Heart left ventricle (tissue), 16 donors: Measurements from ENCODE around the gene ARL2BP. TPM values are rescaled to one million over a fixed set of nuclear protein-coding genes. Genes with fewer than 3 reads are reported as not detected.

Experiments used
- ATAC-seq, 4 donors: fragments of 200-7000 bp; cut with Tn5 transposase; one replicate each; pipeline ENCODE4 v1.9.1; 2020 to 2022; ENCODE audit warnings: moderate library complexity in 4 of 4, mild to moderate bottlenecking in 3 of 4, moderate number of reproducible peaks in 1 of 4
- DNase-seq, 5 donors: peaks; one replicate each; pipeline ENCODE4 v3.0.0-alpha.2; 2020
- H3K27ac ChIP-seq, 12 donors: fragments of 200-600 bp; sonication (generic) in 4 of 12; one replicate each; pipeline versions ENCODE4 v1.5.0 to v1.8.0; 2016 to 2022; ENCODE audit warnings: mild to moderate bottlenecking in 2 of 12
- H3K27me3 ChIP-seq, 9 donors: fragments of 200-600 bp; sonication (generic) in 2 of 9; one replicate each; pipeline versions ENCODE4 v1.5.1 to v1.8.0; 2016 to 2022; ENCODE audit warnings: mild to moderate bottlenecking in 3 of 9
- H3K36me3 ChIP-seq, 9 donors: fragments of 200-600 bp; sonication (generic) in 2 of 9; one replicate each; pipeline versions ENCODE4 v1.5.0 to v1.8.0; 2018 to 2022; ENCODE audit warnings: mild to moderate bottlenecking in 2 of 9
- H3K4me1 ChIP-seq, 12 donors: fragments of 200-600 bp; sonication (generic) in 4 of 12; one replicate each; pipeline versions ENCODE4 v1.5.0 to v1.8.0; 2016 to 2022; ENCODE audit warnings: mild to moderate bottlenecking in 3 of 12
- H3K4me3 ChIP-seq, 12 donors: fragments of 200-600 bp; sonication (generic) in 4 of 12; one replicate each; pipeline versions ENCODE4 v1.5.0 to v1.8.0; 2017 to 2022; ENCODE audit warnings: mild to moderate bottlenecking in 9 of 12, moderate library complexity in 4 of 12
- H3K9me3 ChIP-seq, 12 donors: fragments of 200-600 bp; sonication (generic) in 4 of 12; one replicate each; pipeline versions ENCODE4 v1.5.0 to v1.8.0; 2016 to 2022; ENCODE audit warnings: mild to moderate bottlenecking in 1 of 12
- POLR2A ChIP-seq, 2 donors: fragments of 450-650 bp; IDR thresholded peaks; one replicate each; pipeline ENCODE4 v1.6.1; 2017; ENCODE audit warnings: antibody characterized with exemption in 2 of 2, mild to moderate bottlenecking in 2 of 2, moderate library complexity in 2 of 2
- WGBS, 4 donors: extraction: QIAGEN DNeasy Blood & Tissue Kit in 2 of 4; methylation state at CpG; one replicate each; pipeline versions ENCODE4 v1.1.5 to v1.1.7; 2013 to 2018; 5-methylcytosine and 5-hydroxymethylcytosine counted together
- intact Hi-C, 10 donors: fragments of 100-400 bp; cut with DNase I; formaldehyde crosslinking; loops; one replicate each; pipeline versions ENCODE4 v1.11.1 to v1.14.2; 2022
- polyA plus RNA-seq, 2 donors: library from polyadenylated mRNA; stranded (reverse); fragments of 200-250 nt; gene quantifications; one replicate each; pipeline ENCODE4 v1.2.3, GENCODE V29; 2013
- total RNA-seq, 9 donors: library from RNA; depleted of rRNA in 2 of 9; stranded (reverse); fragments of >200 nt in 2 of 9; fragmentation: NEBNext Ultra II Directional in 3 of 9; extraction: Animal tissue kit (Norgen Biotek cat#: 25700) in 3 of 9; gene quantifications; one replicate each; pipeline versions ENCODE4 v1.1.0 to v1.2.4, GENCODE V29; 2016 to 2023
- TF ChIP-seq, protein P1 (sequence below), 12 donors: fragments of 200-600 bp; sonication (generic) in 4 of 12; IDR thresholded peaks; one replicate each; pipeline versions ENCODE4 v1.5.0 to v1.8.0; 2018 to 2022; ENCODE audit warnings: antibody characterized with exemption in 12 of 12, mild to moderate bottlenecking in 5 of 12
- donor health status: ischemic (EF 13 %, LVEDD 7.1; RV severe dilation, severe dysfunction).
- donor health status: healthy with polysubstance abuse.
- donor health status: DM: no; HTN: yes; CAD: no.
- donor health status: DM: no; HTN: no; CAD: no.
- donor health status: ischemic (EF 25% LVEDD 6.9; RV normal size, moderate dysfunction).
- donor health status: ischemic (EF 25% LVEDD 5.7; RV mildly dilated, moderate dysfunction).
- donor health status: healthy.
- donor health status: DM: yes; HTN: yes; CAD: no.
- donor health status: ischemic (EF 35%, LVEDD 5.7; RV mildly dilated, moderate dysfunction).
- donor health status: nonischemic (EF 11% LVEDD 7.7; RV severe dilation, severe dysfunction).
- donor health status: DM: yes; HTN: yes; CAD: no.
- donor health status: PGD.
- donor health status: ischemic (EF 29% LVEDD 5.4; RV normal size, mild dysfunction).
- donor health status: nonischemic (EF 23%, LVEDD 6.1; RV moderate dilation, normal function).

Gene ARL2BP
- total and polyA plus RNA-seq, 11 donors = 40.3 to 83.5 (median 52.1) TPM

DNA sequence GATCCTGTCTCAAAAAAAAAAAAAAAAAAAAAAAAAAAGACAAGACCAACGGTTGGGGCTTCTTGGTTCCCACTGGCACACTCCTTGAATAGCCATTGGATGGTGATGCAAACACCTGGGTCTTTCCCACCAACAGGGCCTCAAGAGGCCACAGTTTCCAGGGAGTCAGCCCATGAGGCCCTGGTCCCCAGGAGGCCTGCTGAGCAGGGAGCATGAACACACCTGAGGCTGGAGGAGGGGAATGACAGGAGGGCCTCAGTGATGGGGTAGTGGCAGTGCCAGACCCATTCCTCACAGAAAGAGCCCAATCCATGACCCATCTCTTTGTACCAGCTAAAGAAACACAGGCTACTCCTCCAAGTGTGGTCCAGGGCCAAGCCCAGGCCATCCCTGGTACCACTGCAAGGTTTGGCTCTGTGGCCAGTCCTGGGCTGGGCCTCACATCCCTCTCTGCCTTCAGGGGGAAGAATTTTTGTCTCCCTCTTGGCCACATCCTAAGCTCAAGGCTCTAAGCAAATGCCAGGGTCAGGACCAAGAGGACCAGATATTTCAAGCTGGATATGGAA is 13.9 kb downstream of the ARL2BP start:
- DNase-seq (peak in 1 of 5 donors; percentile 25), ATAC-seq (no peak)
- no peaks in the 10 kb centered on the region for H3K9me3 ChIP-seq
- intact Hi-C loops = no loop called here
- peaks cover 0 to 32% (median 25%) of the 10 kb centered on the region in 9 donors for H3K36me3 ChIP-seq
- 85 to 93% (median 91%) methylated on average over 1 of the region's 1 CpG for WGBS, 4 donors
- H3K27ac ChIP-seq = no peak overlapping the region
- no peak overlapping the region for H3K4me3 ChIP-seq
- TF ChIP-seq POLR2A (IDR thresholded peaks at IDR 0.05) = no peak
- TF ChIP-seq, protein P1, sequence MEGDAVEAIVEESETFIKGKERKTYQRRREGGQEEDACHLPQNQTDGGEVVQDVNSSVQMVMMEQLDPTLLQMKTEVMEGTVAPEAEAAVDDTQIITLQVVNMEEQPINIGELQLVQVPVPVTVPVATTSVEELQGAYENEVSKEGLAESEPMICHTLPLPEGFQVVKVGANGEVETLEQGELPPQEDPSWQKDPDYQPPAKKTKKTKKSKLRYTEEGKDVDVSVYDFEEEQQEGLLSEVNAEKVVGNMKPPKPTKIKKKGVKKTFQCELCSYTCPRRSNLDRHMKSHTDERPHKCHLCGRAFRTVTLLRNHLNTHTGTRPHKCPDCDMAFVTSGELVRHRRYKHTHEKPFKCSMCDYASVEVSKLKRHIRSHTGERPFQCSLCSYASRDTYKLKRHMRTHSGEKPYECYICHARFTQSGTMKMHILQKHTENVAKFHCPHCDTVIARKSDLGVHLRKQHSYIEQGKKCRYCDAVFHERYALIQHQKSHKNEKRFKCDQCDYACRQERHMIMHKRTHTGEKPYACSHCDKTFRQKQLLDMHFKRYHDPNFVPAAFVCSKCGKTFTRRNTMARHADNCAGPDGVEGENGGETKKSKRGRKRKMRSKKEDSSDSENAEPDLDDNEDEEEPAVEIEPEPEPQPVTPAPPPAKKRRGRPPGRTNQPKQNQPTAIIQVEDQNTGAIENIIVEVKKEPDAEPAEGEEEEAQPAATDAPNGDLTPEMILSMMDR (IDR thresholded peaks at IDR 0.05) = no peak
- peaks cover 0 to 16% (median 5%) of the 10 kb centered on the region in 12 donors for H3K4me1 ChIP-seq
- H3K27me3 ChIP-seq = no peaks in the 10 kb centered on the region

DNA sequence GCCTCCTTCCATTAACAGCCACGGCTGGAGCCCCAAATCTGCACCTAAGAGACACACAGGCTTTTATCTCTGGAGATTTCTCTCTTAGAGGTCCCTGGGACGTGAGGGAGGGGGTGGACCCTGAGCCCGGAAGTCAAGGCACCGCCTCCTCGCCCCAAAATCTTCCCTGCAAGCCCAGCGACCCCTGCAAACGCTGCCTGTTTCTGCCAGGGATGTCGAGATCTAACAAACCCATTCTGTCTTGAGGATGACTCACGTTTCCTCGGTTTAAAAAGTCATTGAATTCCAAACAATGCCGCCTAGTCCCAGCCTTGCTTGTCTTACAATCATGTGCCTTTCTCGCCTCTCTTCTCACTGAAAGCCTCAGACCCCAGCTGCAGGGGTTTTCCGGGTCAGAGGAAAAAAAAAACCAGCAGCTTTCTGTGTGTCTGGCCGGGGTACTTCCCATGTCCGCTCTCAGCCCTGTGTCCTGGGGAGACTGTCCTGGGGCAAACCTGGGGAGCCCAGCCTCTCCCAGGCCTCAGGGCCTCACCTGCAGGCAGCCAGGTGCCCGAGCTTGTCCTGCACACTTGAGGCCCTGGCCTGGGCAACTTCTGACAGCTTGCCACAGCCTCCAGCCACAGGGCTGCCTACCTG is 15.4 kb downstream of the ARL2BP start:
- intact Hi-C loops = no loop called here
- TF ChIP-seq, protein P1 (IDR thresholded peaks at IDR 0.05) = no peak
- TF ChIP-seq POLR2A (IDR thresholded peaks at IDR 0.05) = no peak
- peaks cover 0 to 17% (median 14%) of the 10 kb centered on the region in 9 donors for H3K36me3 ChIP-seq
- H3K27me3 ChIP-seq = no peaks in the 10 kb centered on the region
- peak overlapping the region in 1 of 12 donors; percentile 4 for H3K4me3 ChIP-seq
- ATAC-seq (peak in 2 of 4 donors; percentile 21 to 77), DNase-seq (peak in 4 of 5 donors; percentile 26 to 58 (median 30))
- peak overlapping the region in 11 of 12 donors; percentile 33 to 76 (median 67) for H3K27ac ChIP-seq
- WGBS, 4 donors = 29 to 50% (median 43%) methylated on average over 16 of the region's 16 CpGs
- H3K9me3 ChIP-seq = no peaks in the 10 kb centered on the region
- H3K4me1 ChIP-seq = peaks cover 0 to 16% (median 5%) of the 10 kb centered on the region in 12 donors

GRCh38 chr16:57261806-57262205 is 16.7 kb downstream of the ARL2BP start:
- no peak overlapping the region for H3K4me3 ChIP-seq
- no peaks in the 10 kb centered on the region for H3K27me3 ChIP-seq
- peaks cover 0 to 28% (median 15%) of the 10 kb centered on the region in 12 donors for H3K4me1 ChIP-seq
- 93 to 96% (median 95%) methylated on average over 8 to 9 of the region's 9 CpGs for WGBS, 4 donors
- H3K27ac ChIP-seq = peak overlapping the region in 1 of 12 donors; percentile 76
- peak in 2 of 5 donors; percentile 15 to 34 for DNase-seq
- no peak for ATAC-seq
- intact Hi-C loops = no loop called here
- TF ChIP-seq POLR2A (IDR thresholded peaks at IDR 0.05) = no peak
- TF ChIP-seq, protein P1 (IDR thresholded peaks at IDR 0.05) = no peak
- no peaks in the 10 kb centered on the region for H3K9me3 ChIP-seq
- peaks cover 0 to 4% (median under 1%) of the 10 kb centered on the region in 9 donors for H3K36me3 ChIP-seq

GRCh38 chr16:57262841-57263540 is 17.9 kb downstream of the ARL2BP start:
- 79 to 87% (median 86%) methylated on average over 17 of the region's 17 CpGs for WGBS, 4 donors
- Histone ChIP-seq H3K36me3 (no peaks in the 10 kb centered on the region), H3K9me3 (no peaks in the 10 kb centered on the region), H3K4me1 (peaks cover 3 to 40% (median 19%) of the 10 kb centered on the region in 12 donors), H3K4me3 (no peak overlapping the region), H3K27ac (no peak overlapping the region), H3K27me3 (no peaks in the 10 kb centered on the region)
- ATAC-seq (no peak), DNase-seq (peak in 2 of 5 donors; percentile 19 to 21)
- TF ChIP-seq POLR2A (IDR thresholded peaks at IDR 0.05) = no peak
- TF ChIP-seq, protein P1 (IDR thresholded peaks at IDR 0.05) = no peak
- intact Hi-C loops = no loop called here
